Spleen (tissue), 7 donors: Measurements from ENCODE around the gene INTS1.

Source experiments
- CTCF ChIP-seq, 11 experiments: fragments of 200-600 bp in 7 of 11; fragments of 450-650 bp in 4 of 11; sonication (generic) in 4 of 11; IDR thresholded peaks in 8 of 11; conservative IDR thresholded peaks in 3 of 11; 1 replicate in 7 of 11; 2 replicates in 4 of 11; pipeline versions ENCODE4 v1.4.0 to v1.8.0; 2016 to 2021; ENCODE audit warnings: antibody characterized with exemption in 11 of 11, inconsistent platforms in 4 of 11, mild to moderate bottlenecking in 1 of 11
- POLR2A ChIP-seq, 3 donors: fragments of 450-650 bp; IDR thresholded peaks; one replicate each; pipeline ENCODE4 v1.5.1; 2017; ENCODE audit warnings: antibody characterized with exemption in 3 of 3, mild to moderate bottlenecking in 1 of 3
- POLR2AphosphoS5 ChIP-seq, 3 donors: sonication (generic); formaldehyde crosslinking; IDR thresholded peaks; one replicate each; pipeline ENCODE4 v1.5.1; 2017; ENCODE audit warnings: antibody characterized with exemption in 3 of 3
- donor health status: DM: no; HTN: no; CAD: no; lungs with moderate emphysema.
- donor health status: DM: no; HTN: no; CAD: no.
- donor health status: DM: no; HTN: no; CAD: no.

- TF ChIP-seq POLR2A (IDR thresholded peaks at IDR 0.05), result no peak
- TF ChIP-seq CTCF (IDR thresholded peaks at IDR 0.05 in 8 of 11, conservative IDR thresholded peaks at IDR 0.05 in 3 of 11), result no peak
- TF ChIP-seq POLR2AphosphoS5 (IDR thresholded peaks at IDR 0.05), result no peak
Measured at GRCh38 chr7:1530946-1531262, 26.7 kb upstream of the INTS1 start.
